Activated T-helper 1 cell treated with anti-CD3 and anti-CD28 coated beads, Interleukin-12 subunit alpha, Interleukin-12 subunit beta, Interleukin-2, Interleukin-4 antibody, amounts not matched to agents 30 ng/mL and 10 ng/mL and 1 ng/mL, durations not matched to agents 14 hours and 24 hours and 36 hours (primary cell): ENCODE measurements around the gene CADPS. TPM values are rescaled to one million over a fixed set of nuclear protein-coding genes. Genes with fewer than 3 reads are reported as not detected.

ENCODE experiments used
- DNase-seq: peaks from one replicate; pipeline ENCODE4 v3.0.0; 2021; ENCODE audit warnings: low spot score
- H3K27ac Mint-ChIP-seq: one replicate; pipeline ENCODE4 v1.8.0; 2021; ENCODE audit warnings: mild to moderate bottlenecking, mixed read lengths
- H3K27me3 Mint-ChIP-seq: one replicate; pipeline ENCODE4 v1.8.0; 2022; ENCODE audit warnings: mild to moderate bottlenecking, moderate library complexity, mixed read lengths; ENCODE audit not compliant: insufficient read depth
- H3K36me3 Mint-ChIP-seq: one replicate; pipeline ENCODE4 v1.8.0; 2021; ENCODE audit warnings: low read depth, mixed read lengths
- H3K4me1 Mint-ChIP-seq: one replicate; pipeline ENCODE4 v1.8.0; 2021; ENCODE audit warnings: low read depth, mixed read lengths
- H3K4me3 Mint-ChIP-seq: one replicate; pipeline ENCODE4 v1.8.0; 2021; ENCODE audit warnings: mild to moderate bottlenecking, moderate library complexity, mixed read lengths
- H3K9me3 Mint-ChIP-seq: one replicate; pipeline ENCODE4 v1.8.0; 2021; ENCODE audit warnings: mixed read lengths
- intact Hi-C: fragments of 100-400 bp; cut with micrococcal nuclease; formaldehyde crosslinking; loops from one replicate; pipeline ENCODE4 v1.15.1; 2024
- total RNA-seq: library from RNA; stranded (reverse); gene quantifications from 2 replicates; pipeline ENCODE4 v1.2.3, GENCODE V29; 2022

The CADPS gene
- not detected in 2 replicates for total RNA-seq

- intact Hi-C loops = loop anchor here (10.0 kb wide), 1 partner anchor 500 kb away; the partner anchor contains the start of gene FEZF2
- H3K36me3 Mint-ChIP-seq = no peaks in the 10 kb centered on the region
- no peak within 1 kb of the TSS for H3K4me3 Mint-ChIP-seq
- peaks cover 37% of the 10 kb centered on the region for H3K27me3 Mint-ChIP-seq
- H3K9me3 Mint-ChIP-seq = no peaks in the 10 kb centered on the region
- no peak within 1 kb of the TSS for H3K27ac Mint-ChIP-seq
- DNase-seq = no peak
- no peaks in the 10 kb centered on the region for H3K4me1 Mint-ChIP-seq
Observed at GRCh38 chr3:62874711-62875557, at the start of gene CADPS. Gene CADPS, minus strand, starts transcription at chr3:62875416. Its CDS starts 387 bp downstream, at chr3:62875029.

DNA sequence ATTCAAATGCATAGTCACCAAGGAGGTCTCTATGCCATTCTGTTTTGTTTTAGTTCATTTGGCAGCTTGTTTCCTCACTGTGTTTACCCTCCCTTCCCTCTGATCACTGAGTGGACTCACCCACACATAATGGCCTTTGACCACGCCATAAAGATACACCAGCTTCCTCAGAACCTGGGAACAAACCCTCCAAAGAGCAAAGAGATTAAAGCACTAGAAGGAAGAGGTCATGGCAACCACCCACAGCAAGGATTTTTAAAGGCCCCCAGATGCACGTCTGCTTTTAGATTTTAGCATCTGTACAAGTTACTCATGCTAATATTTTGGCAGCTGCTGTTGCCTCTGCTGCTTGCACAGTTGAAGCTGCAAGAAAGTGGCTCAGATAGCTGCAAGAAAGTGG is 47.9 kb upstream of the CADPS start:
- no peak for DNase-seq
- Mint-ChIP-seq H3K36me3 (no peaks in the 10 kb centered on the region), H3K4me1 (no peaks in the 10 kb centered on the region), H3K27me3 (peaks cover 3% of the 10 kb centered on the region), H3K27ac (no peak overlapping the region), H3K4me3 (no peak overlapping the region), H3K9me3 (no peaks in the 10 kb centered on the region)
- intact Hi-C loops = no loop called here

DNA sequence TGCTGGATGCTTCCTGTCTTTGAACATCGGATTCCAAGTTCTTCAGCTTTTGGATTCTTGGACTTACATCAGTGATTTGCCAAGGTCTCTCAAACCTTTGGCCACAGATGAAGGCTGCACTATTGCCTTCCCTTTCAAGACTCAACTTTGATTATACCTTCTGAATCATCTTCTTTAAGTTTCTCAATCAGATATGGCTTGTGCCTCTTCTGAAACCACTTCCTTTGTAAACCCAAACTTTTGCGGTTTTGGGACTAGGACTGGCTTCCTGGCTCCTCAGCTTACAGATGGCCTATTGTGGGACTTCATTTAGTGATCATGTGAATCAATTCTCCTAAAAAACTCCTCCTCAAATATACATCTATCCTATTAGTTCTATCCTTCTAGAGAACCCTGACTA is 47.1 kb upstream of the CADPS start:
- intact Hi-C loops = no loop called here

GRCh38 chr3:62920466-62920784 is 45.2 kb upstream of the CADPS start:
- H3K4me3 Mint-ChIP-seq = no peak overlapping the region
- DNase-seq = no peak
- H3K36me3 Mint-ChIP-seq = no peaks in the 10 kb centered on the region
- H3K4me1 Mint-ChIP-seq = no peaks in the 10 kb centered on the region
- H3K27ac Mint-ChIP-seq = no peak overlapping the region
- H3K27me3 Mint-ChIP-seq = peaks cover 5% of the 10 kb centered on the region
- intact Hi-C loops = no loop called here
- peaks cover 8% of the 10 kb centered on the region for H3K9me3 Mint-ChIP-seq

More for the DNA sequence above, 47.1 kb upstream of the CADPS start:
- no peaks in the 10 kb centered on the region for H3K36me3 Mint-ChIP-seq
- no peak for DNase-seq
- peaks cover 5% of the 10 kb centered on the region for H3K27me3 Mint-ChIP-seq
- no peaks in the 10 kb centered on the region for H3K4me1 Mint-ChIP-seq
- no peak overlapping the region for H3K4me3 Mint-ChIP-seq
- H3K27ac Mint-ChIP-seq = no peak overlapping the region
- H3K9me3 Mint-ChIP-seq = no peaks in the 10 kb centered on the region

GRCh38 chr3:62919784-62920465 is 44.7 kb upstream of the CADPS start:
- Mint-ChIP-seq H3K4me1 (no peaks in the 10 kb centered on the region), H3K36me3 (no peaks in the 10 kb centered on the region), H3K27ac (no peak overlapping the region), H3K4me3 (no peak overlapping the region), H3K9me3 (peaks cover 8% of the 10 kb centered on the region), H3K27me3 (peaks cover 5% of the 10 kb centered on the region)
- no peak for DNase-seq
- intact Hi-C loops = no loop called here

GRCh38 chr3:62918777-62919176 is 43.6 kb upstream of the CADPS start:
- Mint-ChIP-seq H3K4me1 (no peaks in the 10 kb centered on the region), H3K36me3 (no peaks in the 10 kb centered on the region), H3K4me3 (no peak overlapping the region), H3K27ac (no peak overlapping the region), H3K9me3 (peaks cover 8% of the 10 kb centered on the region), H3K27me3 (peaks cover 5% of the 10 kb centered on the region)
- DNase-seq = no peak
- intact Hi-C loops = no loop called here

- no peak for DNase-seq
- Mint-ChIP-seq H3K4me3 (no peak overlapping the region), H3K27me3 (peaks cover 5% of the 10 kb centered on the region), H3K36me3 (no peaks in the 10 kb centered on the region), H3K27ac (no peak overlapping the region), H3K4me1 (no peaks in the 10 kb centered on the region), H3K9me3 (peaks cover 8% of the 10 kb centered on the region)
- intact Hi-C loops = no loop called here
Observed at GRCh38 chr3:62918131-62918530, 42.9 kb upstream of the CADPS start.

DNA sequence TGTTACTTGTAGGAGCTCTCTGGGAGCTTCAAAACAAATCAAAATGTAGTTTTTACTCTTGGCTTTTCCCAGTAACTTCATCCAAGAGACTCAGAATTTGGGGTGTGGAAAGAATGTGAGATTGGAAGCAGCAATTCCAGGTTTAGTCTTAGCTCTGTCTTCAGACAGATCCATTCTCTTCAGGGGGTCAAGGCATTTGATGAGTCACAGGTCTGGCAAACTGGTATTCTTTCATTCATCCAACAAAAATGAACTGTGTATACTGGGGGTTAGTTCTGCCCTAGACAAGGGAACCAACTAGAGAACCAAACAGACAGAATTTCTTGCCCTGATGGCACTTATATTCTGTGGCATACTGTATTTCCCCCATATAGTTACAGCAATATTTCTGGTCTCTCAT is 36.3 kb upstream of the CADPS start:
- Mint-ChIP-seq H3K4me1 (no peaks in the 10 kb centered on the region), H3K27ac (no peak overlapping the region), H3K36me3 (no peaks in the 10 kb centered on the region), H3K9me3 (peaks cover 2% of the 10 kb centered on the region), H3K4me3 (no peak overlapping the region), H3K27me3 (no peaks in the 10 kb centered on the region)
- DNase-seq = no peak
- intact Hi-C loops = no loop called here

DNA sequence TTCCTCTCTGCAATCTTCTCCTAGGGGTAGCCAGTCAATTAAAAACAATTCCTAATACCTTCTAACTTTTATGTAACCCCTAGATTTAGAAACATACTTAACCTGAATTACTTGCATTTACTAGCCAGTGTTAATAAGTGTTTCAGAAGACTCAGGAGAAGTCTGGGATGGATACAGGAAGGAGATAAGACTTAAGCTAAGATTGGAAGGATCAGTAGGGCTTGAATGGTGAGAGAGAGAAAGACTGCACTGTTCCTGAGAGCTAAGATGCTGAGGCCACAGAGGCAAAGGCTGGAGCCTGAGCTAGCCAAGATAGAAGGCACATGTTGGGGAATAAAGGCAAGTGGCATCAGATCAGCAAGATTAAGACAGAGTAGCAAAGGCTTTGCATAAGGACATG is 30.1 kb upstream of the CADPS start:
- Mint-ChIP-seq H3K27me3 (no peaks in the 10 kb centered on the region), H3K27ac (no peak overlapping the region), H3K36me3 (no peaks in the 10 kb centered on the region), H3K9me3 (no peaks in the 10 kb centered on the region), H3K4me3 (no peak overlapping the region), H3K4me1 (no peaks in the 10 kb centered on the region)
- intact Hi-C loops = no loop called here
- DNase-seq = no peak

GRCh38 chr3:62898530-62899496 is 23.6 kb upstream of the CADPS start:
- Mint-ChIP-seq H3K27ac (no peak overlapping the region), H3K36me3 (no peaks in the 10 kb centered on the region), H3K4me3 (no peak overlapping the region), H3K4me1 (no peaks in the 10 kb centered on the region), H3K9me3 (no peaks in the 10 kb centered on the region), H3K27me3 (no peaks in the 10 kb centered on the region)
- intact Hi-C loops = no loop called here
- no peak for DNase-seq

DNA sequence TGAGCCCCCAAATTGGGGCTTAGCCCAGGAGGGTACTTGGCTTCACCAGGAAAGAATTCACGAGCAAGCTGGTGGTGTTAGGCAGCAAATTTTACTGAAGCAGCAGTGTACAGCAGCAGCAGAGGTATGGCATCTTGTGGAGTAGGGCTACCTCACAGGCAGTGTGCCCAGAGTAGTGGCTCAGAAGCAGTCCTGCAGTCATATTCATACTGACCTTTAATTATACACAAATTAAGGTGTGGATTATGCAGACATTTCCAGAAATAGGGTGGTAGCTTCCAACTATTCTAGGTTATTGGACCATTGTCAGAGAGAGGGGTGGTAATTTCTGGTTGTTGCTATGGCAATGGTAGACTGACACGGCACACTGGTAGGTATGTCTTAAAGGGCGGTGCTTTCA is 20.7 kb upstream of the CADPS start:
- DNase-seq = no peak
- Mint-ChIP-seq H3K4me3 (no peak overlapping the region), H3K9me3 (no peaks in the 10 kb centered on the region), H3K27me3 (no peaks in the 10 kb centered on the region), H3K4me1 (no peaks in the 10 kb centered on the region), H3K36me3 (no peaks in the 10 kb centered on the region), H3K27ac (no peak overlapping the region)
- intact Hi-C loops = no loop called here

DNA sequence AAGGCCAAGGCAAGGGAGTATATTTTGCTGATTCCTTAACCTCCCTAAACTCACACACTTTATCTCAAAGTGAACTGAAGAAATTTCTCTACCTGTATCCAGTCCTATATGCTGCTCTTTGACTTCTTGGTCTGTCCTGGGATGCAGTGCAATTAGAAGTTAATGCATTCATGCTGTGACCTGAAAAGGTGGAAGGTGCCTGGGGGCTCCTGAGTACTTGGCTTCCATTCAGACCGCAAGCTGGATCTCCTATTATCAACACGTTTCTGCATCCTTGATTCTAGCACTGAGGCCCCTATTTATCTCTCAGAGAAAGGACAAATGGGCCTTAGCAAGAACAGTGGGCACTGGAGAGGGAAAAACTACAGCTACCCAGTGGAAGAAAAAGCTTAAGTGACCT is 17.7 kb upstream of the CADPS start:
- H3K36me3 Mint-ChIP-seq = no peaks in the 10 kb centered on the region
- intact Hi-C loops = no loop called here
- H3K27me3 Mint-ChIP-seq = no peaks in the 10 kb centered on the region
- no peaks in the 10 kb centered on the region for H3K4me1 Mint-ChIP-seq
- H3K4me3 Mint-ChIP-seq = no peak overlapping the region
- no peak overlapping the region for H3K27ac Mint-ChIP-seq
- no peak for DNase-seq
- H3K9me3 Mint-ChIP-seq = no peaks in the 10 kb centered on the region

GRCh38 chr3:62892045-62892444 is 16.8 kb upstream of the CADPS start:
- no peaks in the 10 kb centered on the region for H3K9me3 Mint-ChIP-seq
- H3K27ac Mint-ChIP-seq = no peak overlapping the region
- H3K4me1 Mint-ChIP-seq = no peaks in the 10 kb centered on the region
- H3K27me3 Mint-ChIP-seq = no peaks in the 10 kb centered on the region
- no peak overlapping the region for H3K4me3 Mint-ChIP-seq
- no peaks in the 10 kb centered on the region for H3K36me3 Mint-ChIP-seq
- intact Hi-C loops = no loop called here
- DNase-seq = no peak
